Measurements from ENCODE around the gene AARS1. TPM values are rescaled to one million over a fixed set of nuclear protein-coding genes. Genes with fewer than 3 reads are reported as not detected.
"Not testable (repeated sequence)": the region's sequence is repeated elsewhere in the genome, so short reads cannot be mapped to it uniquely, and the experiment has no call there.

Gene AARS1
- total and polyA plus RNA-seq, 2 of the 8 experiments (the other 6 are each of a cell fraction or from before 2014, with no cell fraction given): 130 to 235 TPM

DNA sequence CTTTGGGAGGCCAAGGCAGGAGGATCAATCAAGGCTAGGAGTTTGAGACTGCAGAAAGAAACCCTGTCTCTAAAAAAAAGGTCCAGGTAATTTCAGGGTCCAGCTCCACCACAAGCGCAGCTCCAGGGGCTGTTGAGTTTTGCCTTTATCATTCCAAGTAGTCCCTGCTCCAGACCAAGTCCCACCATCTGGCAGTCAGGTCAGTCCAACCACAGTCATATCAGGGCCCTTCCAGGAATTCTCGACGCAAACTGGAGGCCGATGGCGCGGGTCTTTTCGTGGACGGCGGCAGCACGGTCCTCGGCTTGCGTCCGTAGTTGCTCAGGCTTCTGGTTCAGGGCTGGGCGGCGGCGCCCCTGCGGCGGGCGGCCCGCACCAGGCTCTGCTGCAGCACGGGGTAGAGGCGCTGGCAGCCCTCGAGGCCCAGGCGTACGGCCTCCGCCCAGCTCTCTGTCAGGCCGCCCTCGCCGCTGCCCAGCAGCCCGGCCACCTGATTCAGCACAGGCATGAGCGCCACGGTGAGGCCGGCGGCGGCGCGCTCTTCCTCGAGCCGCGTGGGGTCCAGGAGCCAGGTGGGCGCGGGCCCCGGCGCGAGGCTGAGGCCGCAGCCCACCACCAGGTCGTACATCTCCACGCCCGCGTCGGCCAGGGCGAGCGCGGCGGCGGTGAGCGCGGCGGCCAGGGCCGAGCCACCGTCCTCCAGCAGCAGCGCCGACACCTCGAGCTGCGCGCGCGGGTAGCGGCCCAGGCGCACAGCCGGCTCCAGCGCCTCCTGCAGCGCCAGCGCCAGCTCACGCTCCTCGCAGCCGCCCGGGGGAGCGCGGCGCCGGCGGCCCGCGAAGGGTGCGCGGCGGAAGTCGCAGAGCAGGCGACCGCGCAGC is 38.3 kb downstream of the AARS1 start (continued):
- no peak for TF ChIP-seq ATF2 (IDR thresholded peaks at IDR 0.05; ENCODE audit: low read length)

GRCh38 chr16:70249697-70250096 is 39.6 kb downstream of the AARS1 start:
- H4K8ac ChIP-seq (ENCODE audit: extremely low read depth, insufficient read depth, low read length); H3K9me3 ChIP-seq (ENCODE audit: insufficient read depth in 2 of 2, low read depth in 1 of 2, low read length in 1 of 2); H3K23me2 ChIP-seq (ENCODE audit: low read depth, low read length); H2BK15ac ChIP-seq (ENCODE audit: low read length); H3K79me1 ChIP-seq (ENCODE audit: low read depth, low read length); H2BK5ac ChIP-seq (ENCODE audit: low read depth, low read length); H3K9ac ChIP-seq (replicated peaks in 1 of 4; ENCODE audit: extremely low read depth in 1 of 4, low read depth in 3 of 4, low read length in 3 of 4); H2AFZ ChIP-seq (ENCODE audit: low read length); H3K4me1 ChIP-seq (replicated peaks in 1 of 4; ENCODE audit: control insufficient read depth in 3 of 4, insufficient read depth in 4 of 4, low read length in 3 of 4); FAIRE-seq; H3K14ac ChIP-seq (ENCODE audit: insufficient read length); H3K27me3 ChIP-seq (replicated peaks in 1 of 4; ENCODE audit: control insufficient read depth in 3 of 4, extremely low read depth in 1 of 4, insufficient read depth in 3 of 4, low read length in 3 of 4); DNase-seq (ENCODE audit: low read depth in 1 of 2, low spot score in 2 of 2); H2BK120ac ChIP-seq (replicated peaks; ENCODE audit: low read depth, low read length); H3K18ac ChIP-seq (ENCODE audit: extremely low read depth, low read length); H3K27ac ChIP-seq (ENCODE audit: low read depth, low read length); H3K4ac ChIP-seq (replicated peaks; ENCODE audit: insufficient read length, low read depth, low read length); H3K23ac ChIP-seq (ENCODE audit: insufficient read length); H4K5ac ChIP-seq (ENCODE audit: insufficient read length, low read depth, low read length); H2BK12ac ChIP-seq (ENCODE audit: low read depth, low read length); H2AK5ac ChIP-seq (ENCODE audit: low read depth, low read length); H4K91ac ChIP-seq (replicated peaks; ENCODE audit: insufficient read length, low read length); H3K56ac ChIP-seq (replicated peaks; ENCODE audit: insufficient read length, low read depth, low read length); H2BK20ac ChIP-seq (ENCODE audit: low read length): not testable (repeated sequence)
- POLR2A ChIA-PET (ENCODE audit: partially characterized antibody): interaction anchor here (0.6 to 6.8 kb wide), 5 partner anchors 9 to 88 kb away, joined by 4 to 48 read pairs (median 6); partner anchors contain the start of gene AARS1
- WGBS, 2 experiments (ENCODE audit: extremely low coverage in 1 of 2, insufficient coverage in 1 of 2, insufficient read length in 1 of 2, insufficient replicate concordance in 2 of 2, low coverage in 1 of 2, low lambda C conversion rate in 2 of 2, missing lambda C conversion rate in 1 of 2): 88% methylated on average over 4 of the region's 4 CpGs; no CpG with 5 or more reads in 1 of the 2 experiments
- H3K4me3 ChIP-seq (ENCODE audit: extremely low read depth in 1 of 4, insufficient read depth in 2 of 4, low read depth in 3 of 4, low read length in 4 of 4): peak overlapping the region in 2 of 4 experiments; percentile 26 to 79; a peak in 2 of 8 replicates
- peaks cover 2 to 12% of the 10 kb centered on the region in 2 experiments for H4K20me1 ChIP-seq (replicated peaks in 1 of 2; ENCODE audit: control insufficient read depth in 1 of 2, insufficient read depth in 2 of 2, low read length in 2 of 2)
- peaks cover 0 to 20% of the 10 kb centered on the region in 2 experiments; a peak in 2 of 4 replicates for H3K79me2 ChIP-seq (ENCODE audit: control insufficient read depth in 1 of 2, insufficient read depth in 2 of 2, low read length in 2 of 2)
- peaks cover 19 to 28% (median 27%) of the 10 kb centered on the region in 4 experiments; a peak in 7 of 8 replicates for H3K36me3 ChIP-seq (ENCODE audit: control insufficient read depth in 2 of 4, insufficient read depth in 4 of 4, low read length in 3 of 4)
- H3K4me2 ChIP-seq (ENCODE audit: insufficient read depth in 1 of 2, low read depth in 2 of 2, low read length in 2 of 2): peak overlapping the region; percentile 48 to 60; a peak in 2 of 4 replicates
- CTCF ChIA-PET (ENCODE audit: partially characterized antibody): interaction anchor here (0.7 to 1.4 kb wide), 3 partner anchors 18 to 215 kb away, joined by 3 to 4 read pairs (median 3); no protein-coding TSS in a partner anchor

Measured in H1 (cell line).